Left ventricle myocardium inferior (tissue), 1 donor: Measurements from ENCODE around the gene PTGR1. TPM values are rescaled to one million over a fixed set of nuclear protein-coding genes. Genes with fewer than 3 reads are reported as not detected.

Experiments
- DNase-seq: peaks from one replicate; pipeline ENCODE4 v3.0.0-alpha.2; 2020
- H3K27ac ChIP-seq: fragments of 200-600 bp; replicated peaks from 2 replicates; pipeline ENCODE4 v1.8.0; 2021
- H3K27me3 ChIP-seq: fragments of 200-600 bp; 2 replicates; pipeline ENCODE4 v1.8.0; 2021; ENCODE audit warnings: low read depth
- H3K36me3 ChIP-seq: fragments of 200-600 bp; 2 replicates; pipeline ENCODE4 v1.8.0; 2021
- H3K4me1 ChIP-seq: fragments of 200-600 bp; 2 replicates; pipeline ENCODE4 v1.8.0; 2021
- H3K4me3 ChIP-seq: fragments of 200-600 bp; 2 replicates; pipeline ENCODE4 v1.8.0; 2021; ENCODE audit warnings: mild to moderate bottlenecking, moderate library complexity
- H3K9me3 ChIP-seq: fragments of 200-600 bp; replicated peaks from 2 replicates; pipeline ENCODE4 v1.8.0; 2021
- intact Hi-C: fragments of 100-400 bp; cut with micrococcal nuclease; formaldehyde crosslinking; loops from one replicate; pipeline ENCODE4 v1.11.0; 2022
- total RNA-seq: library from RNA; stranded (reverse); fragmentation: NEBNext Ultra II Directional; extraction: Animal tissue kit (Norgen Biotek cat#: 25700); gene quantifications from one replicate; pipeline ENCODE4 v1.2.1, GENCODE V29; 2021
- TF ChIP-seq, protein P1 (sequence below): fragments of 200-600 bp; IDR thresholded peaks from 2 replicates; pipeline ENCODE4 v1.8.0; 2021; ENCODE audit warnings: antibody characterized with exemption, mild to moderate bottlenecking, borderline replicate concordance
- donor health status: DM: no; HTN: yes; CAD: no; lungs with severe emphysema.

Gene PTGR1
- total RNA-seq, 1 donor from 2014 or later: 50.2 TPM

DNA sequence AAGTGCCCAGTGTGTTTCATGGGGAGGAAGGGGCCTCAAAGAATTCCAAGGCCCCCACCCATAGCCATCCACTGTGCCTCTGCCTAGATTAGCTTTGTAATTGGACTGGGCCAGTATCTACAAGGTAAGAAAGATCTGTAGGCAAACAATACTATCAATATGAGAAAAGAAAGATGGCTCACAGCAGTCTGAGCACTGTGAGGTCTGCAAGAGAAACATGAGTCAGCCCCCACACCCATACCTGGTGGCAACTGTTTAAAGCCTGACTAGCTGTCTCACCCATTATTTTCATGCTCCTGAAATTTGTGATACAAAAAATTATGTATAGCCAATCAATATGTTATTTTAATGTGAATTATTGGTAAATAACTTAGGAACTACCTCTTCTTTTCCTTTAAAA lies 84.5 kb downstream of the PTGR1 start:
- peaks cover 15% of the 10 kb centered on the region for H3K9me3 ChIP-seq
- no peak overlapping the region for H3K27ac ChIP-seq
- DNase-seq: no peak
- H3K36me3 ChIP-seq: no peaks in the 10 kb centered on the region
- TF ChIP-seq, protein P1, sequence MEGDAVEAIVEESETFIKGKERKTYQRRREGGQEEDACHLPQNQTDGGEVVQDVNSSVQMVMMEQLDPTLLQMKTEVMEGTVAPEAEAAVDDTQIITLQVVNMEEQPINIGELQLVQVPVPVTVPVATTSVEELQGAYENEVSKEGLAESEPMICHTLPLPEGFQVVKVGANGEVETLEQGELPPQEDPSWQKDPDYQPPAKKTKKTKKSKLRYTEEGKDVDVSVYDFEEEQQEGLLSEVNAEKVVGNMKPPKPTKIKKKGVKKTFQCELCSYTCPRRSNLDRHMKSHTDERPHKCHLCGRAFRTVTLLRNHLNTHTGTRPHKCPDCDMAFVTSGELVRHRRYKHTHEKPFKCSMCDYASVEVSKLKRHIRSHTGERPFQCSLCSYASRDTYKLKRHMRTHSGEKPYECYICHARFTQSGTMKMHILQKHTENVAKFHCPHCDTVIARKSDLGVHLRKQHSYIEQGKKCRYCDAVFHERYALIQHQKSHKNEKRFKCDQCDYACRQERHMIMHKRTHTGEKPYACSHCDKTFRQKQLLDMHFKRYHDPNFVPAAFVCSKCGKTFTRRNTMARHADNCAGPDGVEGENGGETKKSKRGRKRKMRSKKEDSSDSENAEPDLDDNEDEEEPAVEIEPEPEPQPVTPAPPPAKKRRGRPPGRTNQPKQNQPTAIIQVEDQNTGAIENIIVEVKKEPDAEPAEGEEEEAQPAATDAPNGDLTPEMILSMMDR: no peak
- H3K4me1 ChIP-seq: no peaks in the 10 kb centered on the region
- intact Hi-C loops: no loop called here
- no peaks in the 10 kb centered on the region for H3K27me3 ChIP-seq
- no peak overlapping the region for H3K4me3 ChIP-seq

Other genes with a start within 250 kb of the PTGR1 start
- 115 TPM for gene ECPAS, start 115.3 kb downstream of the PTGR1 start, total RNA-seq
- gene ZNF483, start 74.5 kb downstream of the PTGR1 start, total RNA-seq: 5.8 TPM
- gene DNAJC25, start 31.7 kb upstream of the PTGR1 start, total RNA-seq: 5.5 TPM
- gene GNG10, start 62.0 kb upstream of the PTGR1 start, total RNA-seq: 27.4 TPM
- gene SHOC1, start 195.3 kb upstream of the PTGR1 start, total RNA-seq: not detected